B cell (primary cell): ENCODE results near the gene ORC5.

Experiments
- CTCF ChIP-seq: fragments of 200-600 bp; IDR thresholded peaks from one replicate; pipeline ENCODE4 v1.8.0; 2022; ENCODE audit warnings: antibody characterized with exemption, mild to moderate bottlenecking
- EZH2 ChIP-seq: IDR thresholded peaks from 2 replicates; pipeline ENCODE4 v1.6.1; 2012; ENCODE audit warnings: borderline replicate concordance, low read depth, mild to moderate bottlenecking, moderate library complexity, low read length; ENCODE audit not compliant: insufficient read depth, poor library complexity, severe bottlenecking

- no peak for TF ChIP-seq CTCF
- TF ChIP-seq EZH2 = no peak
Measured at GRCh38 chr7:104207348-104207730, 474 bp downstream of the ORC5 start.
